IMR-90 (cell line): Measurements from ENCODE around the gene MPPED2. TPM values are rescaled to one million over a fixed set of nuclear protein-coding genes. Genes with fewer than 3 reads are reported as not detected.

Experiments used
- ATAC-seq: fragments of 200-7000 bp; cut with Tn5 transposase; 2 replicates; pipeline ENCODE4 v1.9.1; 2020; ENCODE audit warnings: low read depth, mild to moderate bottlenecking, moderate library complexity
- BruUV-seq: library from RNA; stranded (reverse); fragments of 400-500 nt; replicated peaks from 2 replicates; lab custom pipeline; 2021; lab: Mats Ljungman, UMichigan
- CTCF ChIA-PET: fragments of 300-600 bp; formaldehyde crosslinking; extraction: SDS; loops from one replicate; lab custom pipeline; 2021; ENCODE audit warnings: antibody characterized with exemption; lab: Yijun Ruan, JAX
- POLR2A ChIA-PET: fragments of 300-600 bp; sonication (Branson Sonifier 250); formaldehyde crosslinking; loops from one replicate; lab custom pipeline; 2022; ENCODE audit warnings: antibody characterized with exemption; ENCODE audit not compliant: unreplicated experiment; lab: Charles Lee
- DNase-seq: peaks from one replicate; pipeline ENCODE4 v3.0.0; 2013
- H2AFZ ChIP-seq: replicated peaks from 2 replicates; pipeline ENCODE3; 2013; ENCODE audit warnings: low read length, mild to moderate bottlenecking; ENCODE audit not compliant: poor library complexity
- H2AK5ac ChIP-seq: 2 replicates; pipeline ENCODE4 v1.6.1; 2013; ENCODE audit warnings: low read depth, low read length, inconsistent platforms
- H2AK9ac ChIP-seq: replicated peaks from 2 replicates; pipeline ENCODE3; 2013; ENCODE audit warnings: mild to moderate bottlenecking, low read depth, low read length, moderate library complexity; ENCODE audit not compliant: poor library complexity
- H2BK120ac ChIP-seq: 2 replicates; pipeline ENCODE4 v1.6.1; 2013; ENCODE audit warnings: low read depth, low read length, inconsistent platforms
- H2BK15ac ChIP-seq: 3 replicates; pipeline ENCODE4 v1.6.1; 2013; ENCODE audit warnings: low read depth, low read length, inconsistent platforms
- H2BK20ac ChIP-seq: 2 replicates; pipeline ENCODE4 v1.6.1; 2013; ENCODE audit warnings: low read depth, mild to moderate bottlenecking, inconsistent platforms, low read length, moderate library complexity
- H2BK5ac ChIP-seq: 2 replicates; pipeline ENCODE4 v1.6.1; 2013; ENCODE audit warnings: mild to moderate bottlenecking, low read depth, low read length, inconsistent platforms; ENCODE audit not compliant: poor library complexity, severe bottlenecking
- H3K14ac ChIP-seq: replicated peaks from 2 replicates; pipeline ENCODE4 v1.6.1; 2013; ENCODE audit warnings: low read depth, low read length, inconsistent platforms
- H3K18ac ChIP-seq: 2 replicates; pipeline ENCODE4 v1.6.1; 2013; ENCODE audit warnings: low read depth, low read length, control low read depth
- H3K23ac ChIP-seq: 2 replicates; pipeline ENCODE4 v1.6.1; 2013; ENCODE audit warnings: low read depth, low read length, inconsistent platforms
- H3K27ac ChIP-seq: 2 replicates; pipeline ENCODE4 v1.5.1; 2013; ENCODE audit warnings: mild to moderate bottlenecking, control low read depth, low read length; ENCODE audit not compliant: insufficient read depth
- H3K27me3 ChIP-seq: 2 replicates; pipeline ENCODE4 v1.6.1; 2013; ENCODE audit warnings: low read length; ENCODE audit not compliant: control insufficient read depth, insufficient read depth
- H3K36me3 ChIP-seq: 2 replicates; pipeline ENCODE4 v1.6.1; 2013; ENCODE audit warnings: low read length, mixed read lengths; ENCODE audit not compliant: control insufficient read depth, insufficient read depth
- H3K4ac ChIP-seq: 2 replicates; pipeline ENCODE4 v1.6.1; 2013; ENCODE audit warnings: low read depth, low read length, inconsistent platforms
- H3K4me1 ChIP-seq: 2 replicates; pipeline ENCODE4 v1.6.1; 2013; ENCODE audit warnings: low read length, mixed read lengths; ENCODE audit not compliant: control insufficient read depth, insufficient read depth
- H3K4me2 ChIP-seq: 2 replicates; pipeline ENCODE4 v1.6.1; 2013; ENCODE audit warnings: low read depth, mild to moderate bottlenecking, control low read depth, low read length, moderate library complexity
- H3K4me3 ChIP-seq: 2 replicates; pipeline ENCODE4 v1.5.1; 2013; ENCODE audit warnings: low read depth, mild to moderate bottlenecking, control low read depth, low read length, moderate library complexity; ENCODE audit not compliant: insufficient read depth
- H3K56ac ChIP-seq: 2 replicates; pipeline ENCODE4 v1.6.1; 2013; ENCODE audit warnings: low read length, inconsistent platforms; ENCODE audit not compliant: insufficient read depth; ENCODE audit errors: extremely low read depth
- H3K79me1 ChIP-seq, 2 experiments: 2 replicates each; pipeline ENCODE4 v1.6.1; 2013; ENCODE audit warnings: low read length in 2 of 2, inconsistent platforms in 1 of 2, low read depth in 1 of 2
- H3K9ac ChIP-seq: 2 replicates; pipeline ENCODE4 v1.6.1; 2013; ENCODE audit warnings: low read depth, low read length, control low read depth
- H3K9me1 ChIP-seq: 2 replicates; pipeline ENCODE4 v1.6.1; 2013; ENCODE audit warnings: low read length, inconsistent platforms; ENCODE audit not compliant: insufficient read depth
- H3K9me3 ChIP-seq: 2 replicates; pipeline ENCODE4 v1.6.1; 2013; ENCODE audit warnings: low read length; ENCODE audit not compliant: control insufficient read depth, insufficient read depth
- H4K20me1 ChIP-seq: 2 replicates; pipeline ENCODE4 v1.6.1; 2013; ENCODE audit warnings: low read length, inconsistent platforms; ENCODE audit not compliant: insufficient read depth
- H4K5ac ChIP-seq: 2 replicates; pipeline ENCODE4 v1.6.1; 2013; ENCODE audit warnings: mild to moderate bottlenecking, low read depth, low read length, control low read depth
- H4K8ac ChIP-seq, 2 experiments: 2 replicates each; pipeline ENCODE4 v1.6.1; 2013; ENCODE audit warnings: low read depth in 2 of 2, low read length in 2 of 2, control low read depth in 1 of 2, inconsistent platforms in 1 of 2
- H4K91ac ChIP-seq: 2 replicates; pipeline ENCODE4 v1.6.1; 2013; ENCODE audit warnings: low read depth, low read length, inconsistent platforms; ENCODE audit not compliant: insufficient read depth
- MAFK ChIP-seq: IDR thresholded peaks from 2 replicates; pipeline ENCODE4 v1.6.1; 2012; ENCODE audit warnings: low read depth, low read length, improper control_type of control experiment
- MAZ ChIP-seq: IDR thresholded peaks from 2 replicates; pipeline ENCODE4 v1.6.1; 2012; ENCODE audit warnings: low read depth, mild to moderate bottlenecking, low read length, improper control_type of control experiment, moderate library complexity, borderline replicate concordance
- MXI1 ChIP-seq: IDR thresholded peaks from 2 replicates; pipeline ENCODE4 v1.6.1; 2012; ENCODE audit warnings: low read depth, mild to moderate bottlenecking, low read length, moderate library complexity, borderline replicate concordance
- POLR2A ChIP-seq: IDR thresholded peaks from 2 replicates; pipeline ENCODE4 v1.6.1; 2012; ENCODE audit warnings: mild to moderate bottlenecking, low read depth, low read length
- RAD21 ChIP-seq: IDR thresholded peaks from 2 replicates; pipeline ENCODE4 v1.6.1; 2012; ENCODE audit warnings: low read length, improper control_type of control experiment
- SMC3 ChIP-seq: fragments of 150-350 bp; IDR thresholded peaks from 2 replicates; pipeline ENCODE4 v1.6.1; 2016; ENCODE audit warnings: low read depth, mild to moderate bottlenecking, antibody characterized with exemption, low read length, moderate library complexity
- WGBS, 2 experiments: methylation state at CpG; one replicate each; pipeline versions ENCODE4 v1.1.5 to v1.1.7; 2013; ENCODE audit warnings: missing lambda C conversion rate in 2 of 2; ENCODE audit not compliant: insufficient read length in 1 of 2; ENCODE audit errors: extremely low coverage in 2 of 2; 5-methylcytosine and 5-hydroxymethylcytosine counted together
- dilution Hi-C: fragments of 300-500 bp; cut with HindIII; formaldehyde crosslinking; loops from one replicate; pipeline ENCODE4 v1.14.3; 2018; ENCODE audit warnings: low sequenced_read_pairs; ENCODE audit not compliant: unreplicated experiment
- in situ Hi-C: fragments of 300-500 bp; cut with MboI; formaldehyde crosslinking; loops from 3 replicates; pipeline ENCODE4 v1.14.3; 2019; ENCODE audit warnings: low sequenced_read_pairs, inconsistent platforms, mixed read lengths
- intact Hi-C: fragments of 100-400 bp; cut with micrococcal nuclease; formaldehyde crosslinking; loops from 2 replicates; pipeline ENCODE4 v1.10.0; 2022
- polyA plus RNA-seq, 3 experiments: library from polyadenylated mRNA; depleted of rRNA; stranded (reverse); fragments of >200 nt; gene quantifications; 2 replicates each; pipeline ENCODE4 v1.2.3, GENCODE V29; 2012; ENCODE audit warnings: low replicate concordance in 1 of 3
- total RNA-seq: library from RNA; depleted of rRNA; stranded (reverse); fragments of >200 nt; gene quantifications from 2 replicates; pipeline ENCODE4 v1.2.3, GENCODE V29; 2012
- TF ChIP-seq, protein P1 (sequence below): fragments of 150-350 bp; IDR thresholded peaks from 2 replicates; pipeline ENCODE4 v1.6.1; 2016; ENCODE audit warnings: low read depth, mild to moderate bottlenecking, low read length, moderate library complexity, borderline replicate concordance
- TF ChIP-seq, protein P2 (sequence below): conservative IDR thresholded peaks from 2 replicates; pipeline ENCODE4 v1.5.1; 2012; ENCODE audit warnings: mild to moderate bottlenecking, low read depth, low read length, improper control_type of control experiment

Gene MPPED2
- total and polyA plus RNA-seq, 2 of the 4 experiments (the other 2 are of a cell fraction) = 0.10 TPM; not detected in 1

DNA sequence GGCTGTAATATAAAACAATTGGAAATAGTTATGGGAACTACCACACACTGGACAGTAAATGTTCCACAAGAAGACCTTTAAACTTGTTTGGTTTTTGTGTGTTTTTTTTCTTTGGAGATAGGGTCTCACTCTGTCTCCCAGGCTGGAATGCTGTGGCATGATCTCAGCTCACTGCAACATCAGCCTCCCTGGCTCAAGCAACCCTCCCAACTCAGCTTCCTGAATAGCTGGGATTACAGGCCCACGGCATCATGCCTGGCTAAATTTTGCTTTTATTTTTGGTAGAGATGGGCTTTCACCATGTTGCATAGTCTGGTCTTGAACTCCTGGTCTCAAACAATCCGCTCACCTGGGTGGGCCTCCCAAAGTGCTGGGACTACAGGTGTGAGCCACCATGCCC is 121.0 kb downstream of the MPPED2 start:
- no peaks in the 10 kb centered on the region for H3K27me3 ChIP-seq
- no peak for ATAC-seq
- no peaks in the 10 kb centered on the region for H3K9me3 ChIP-seq
- H4K5ac ChIP-seq = no peak overlapping the region
- H3K18ac ChIP-seq = no peak overlapping the region
- no peaks in the 10 kb centered on the region for H3K4me1 ChIP-seq
- H3K4me2 ChIP-seq = no peak overlapping the region
- no peaks in the 10 kb centered on the region for H3K9me1 ChIP-seq
- H2AK9ac ChIP-seq = no peak overlapping the region
- no peaks in the 10 kb centered on the region for H3K36me3 ChIP-seq
- H3K9ac ChIP-seq = no peak overlapping the region
- H3K23ac ChIP-seq = no peak overlapping the region
- H2BK5ac ChIP-seq = no peak overlapping the region
- no peak overlapping the region for H3K56ac ChIP-seq
- CTCF ChIA-PET = interaction anchor here (0.6 kb wide), 1 partner anchor 85 kb away, joined by 3 read pairs; no protein-coding TSS in a partner anchor
- no peaks in the 10 kb centered on the region for H3K79me1 ChIP-seq
- DNase-seq = no peak
- no TSS peak for BruUV-seq
- no peak overlapping the region for H3K4me3 ChIP-seq
- H2AK5ac ChIP-seq = no peak overlapping the region
- no peak overlapping the region for H4K8ac ChIP-seq
- dilution Hi-C loops (no loop called here), intact Hi-C loops (no loop called here), in situ Hi-C loops (no loop called here)
- no peak overlapping the region for H2BK20ac ChIP-seq
- no peak overlapping the region for H2AFZ ChIP-seq
- no peak overlapping the region for H3K14ac ChIP-seq
- TF ChIP-seq, protein P1, sequence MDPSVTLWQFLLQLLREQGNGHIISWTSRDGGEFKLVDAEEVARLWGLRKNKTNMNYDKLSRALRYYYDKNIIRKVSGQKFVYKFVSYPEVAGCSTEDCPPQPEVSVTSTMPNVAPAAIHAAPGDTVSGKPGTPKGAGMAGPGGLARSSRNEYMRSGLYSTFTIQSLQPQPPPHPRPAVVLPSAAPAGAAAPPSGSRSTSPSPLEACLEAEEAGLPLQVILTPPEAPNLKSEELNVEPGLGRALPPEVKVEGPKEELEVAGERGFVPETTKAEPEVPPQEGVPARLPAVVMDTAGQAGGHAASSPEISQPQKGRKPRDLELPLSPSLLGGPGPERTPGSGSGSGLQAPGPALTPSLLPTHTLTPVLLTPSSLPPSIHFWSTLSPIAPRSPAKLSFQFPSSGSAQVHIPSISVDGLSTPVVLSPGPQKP = no peak
- TF ChIP-seq MAFK (no peak), MAZ (no peak), SMC3 (no peak), POLR2A (no peak), MXI1 (no peak), RAD21 (no peak)
- TF ChIP-seq, protein P2, sequence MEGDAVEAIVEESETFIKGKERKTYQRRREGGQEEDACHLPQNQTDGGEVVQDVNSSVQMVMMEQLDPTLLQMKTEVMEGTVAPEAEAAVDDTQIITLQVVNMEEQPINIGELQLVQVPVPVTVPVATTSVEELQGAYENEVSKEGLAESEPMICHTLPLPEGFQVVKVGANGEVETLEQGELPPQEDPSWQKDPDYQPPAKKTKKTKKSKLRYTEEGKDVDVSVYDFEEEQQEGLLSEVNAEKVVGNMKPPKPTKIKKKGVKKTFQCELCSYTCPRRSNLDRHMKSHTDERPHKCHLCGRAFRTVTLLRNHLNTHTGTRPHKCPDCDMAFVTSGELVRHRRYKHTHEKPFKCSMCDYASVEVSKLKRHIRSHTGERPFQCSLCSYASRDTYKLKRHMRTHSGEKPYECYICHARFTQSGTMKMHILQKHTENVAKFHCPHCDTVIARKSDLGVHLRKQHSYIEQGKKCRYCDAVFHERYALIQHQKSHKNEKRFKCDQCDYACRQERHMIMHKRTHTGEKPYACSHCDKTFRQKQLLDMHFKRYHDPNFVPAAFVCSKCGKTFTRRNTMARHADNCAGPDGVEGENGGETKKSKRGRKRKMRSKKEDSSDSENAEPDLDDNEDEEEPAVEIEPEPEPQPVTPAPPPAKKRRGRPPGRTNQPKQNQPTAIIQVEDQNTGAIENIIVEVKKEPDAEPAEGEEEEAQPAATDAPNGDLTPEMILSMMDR = no peak
- WGBS, 2 experiments = no CpG with 5 or more reads among the region's 2 CpGs
- H4K20me1 ChIP-seq = no peaks in the 10 kb centered on the region
- H2BK120ac ChIP-seq = no peak overlapping the region
- H3K27ac ChIP-seq = no peak overlapping the region
- no peak overlapping the region for H2BK15ac ChIP-seq
- no peak overlapping the region for H3K4ac ChIP-seq
- POLR2A ChIA-PET = no interaction called here
- no peak overlapping the region for H4K91ac ChIP-seq
